ENCODE data around the gene CERK.

The CERK gene

DNA sequence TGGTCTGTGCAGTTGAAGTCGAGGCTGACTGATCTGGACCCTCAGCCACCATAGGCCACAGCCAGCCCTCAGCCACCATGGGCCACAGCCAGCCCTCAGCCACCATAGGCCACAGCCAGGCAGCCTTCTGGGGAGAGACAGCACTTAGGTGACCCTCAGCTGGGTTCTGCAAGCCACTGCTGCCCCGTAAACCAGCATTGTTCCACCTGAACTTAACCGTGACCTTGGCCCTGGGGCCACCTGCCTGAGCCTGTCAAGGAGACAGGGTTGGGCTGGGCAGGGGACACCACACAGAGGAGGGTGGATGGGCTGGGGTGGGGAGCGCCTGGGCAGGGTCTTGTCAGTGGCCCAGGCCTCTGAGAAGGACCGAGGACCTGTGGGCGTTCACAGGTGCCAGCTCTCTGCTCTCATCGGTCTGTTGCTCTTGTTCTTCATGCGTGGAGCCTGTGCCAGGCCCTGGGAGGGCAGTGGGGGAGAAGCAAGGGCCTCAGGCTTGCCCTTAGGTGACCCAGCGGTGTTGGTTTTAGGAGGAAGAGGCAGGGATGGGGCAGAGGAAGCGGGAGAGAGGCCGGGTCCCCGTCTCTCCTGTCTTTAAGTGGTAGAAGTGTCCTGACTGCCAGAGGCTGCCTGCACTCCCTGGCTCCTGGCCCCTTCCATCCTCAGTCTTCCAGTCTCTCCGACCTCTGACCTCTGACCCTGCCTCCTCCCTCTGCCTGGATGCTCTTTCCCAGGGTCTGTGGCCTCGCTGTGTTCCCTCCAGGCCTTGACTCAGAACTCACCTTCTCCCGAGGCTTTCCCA lies 81.0 kb downstream of the CERK start:
- WGBS (ENCODE audit: insufficient coverage, insufficient read length): no CpG with 5 or more reads among the region's 15 CpGs
- H3K27me3 ChIP-seq (ENCODE audit: control insufficient read depth, insufficient read depth, low read length): no peaks in the 10 kb centered on the region
- H3K36me3 ChIP-seq (ENCODE audit: control insufficient read depth, insufficient read depth, low read length): no peaks in the 10 kb centered on the region
- H3K4me1 ChIP-seq (ENCODE audit: control insufficient read depth, insufficient read depth, low read length): no peaks in the 10 kb centered on the region; the same call in 1 of the 2 replicates
- H3K9me3 ChIP-seq (ENCODE audit: control insufficient read depth, insufficient read depth, low read length): no peaks in the 10 kb centered on the region
- no peak overlapping the region for H3K27ac ChIP-seq (ENCODE audit: low read length)
- DNase-seq (ENCODE audit: low read depth, low spot score): no peak
- no peak overlapping the region for H3K4me3 ChIP-seq (ENCODE audit: low read length)

DNA sequence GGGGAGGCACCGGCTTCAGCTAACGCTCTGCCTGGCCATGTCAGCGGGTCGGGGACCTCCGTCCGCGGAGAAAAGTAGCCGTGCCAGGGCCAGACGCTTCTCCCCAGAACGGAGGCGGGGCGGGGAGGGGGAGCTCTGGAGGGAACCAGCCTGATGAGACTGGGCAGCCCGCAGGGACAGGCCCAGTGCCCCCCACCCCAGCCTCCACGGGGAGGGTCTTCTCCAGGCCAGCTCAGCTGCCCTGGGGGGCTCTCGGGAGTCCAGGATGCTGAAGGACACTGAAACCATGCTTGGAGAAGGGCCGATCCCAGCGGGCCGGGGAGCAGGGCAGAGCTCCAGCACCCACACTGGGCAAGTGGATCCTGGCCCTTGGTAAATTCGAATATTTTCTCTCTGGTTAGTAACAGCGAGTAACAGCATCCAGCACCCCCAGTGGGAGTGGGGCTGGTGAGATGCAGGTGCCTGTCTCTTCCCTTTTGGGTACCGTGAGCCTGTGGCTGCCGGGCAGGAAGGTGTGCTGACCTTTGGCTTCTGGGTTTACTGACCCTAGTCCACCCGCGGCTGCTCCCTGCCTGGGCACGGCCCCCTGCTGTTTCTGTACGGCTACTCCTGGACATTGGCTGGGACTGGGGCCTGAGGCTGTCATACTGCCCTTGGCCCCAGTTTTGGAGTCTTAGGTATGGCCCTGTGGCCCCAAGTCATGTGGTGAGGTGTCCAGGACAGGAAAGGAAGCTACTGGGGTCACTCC lies 82.0 kb downstream of the CERK start:
- H3K36me3 ChIP-seq (ENCODE audit: control insufficient read depth, insufficient read depth, low read length): no peaks in the 10 kb centered on the region
- H3K9me3 ChIP-seq (ENCODE audit: control insufficient read depth, insufficient read depth, low read length): no peaks in the 10 kb centered on the region
- H3K27me3 ChIP-seq (ENCODE audit: control insufficient read depth, insufficient read depth, low read length): no peaks in the 10 kb centered on the region
- no peak overlapping the region for H3K4me3 ChIP-seq (ENCODE audit: low read length)
- H3K27ac ChIP-seq (ENCODE audit: low read length): no peak overlapping the region
- DNase-seq (ENCODE audit: low read depth, low spot score): no peak
- no peaks in the 10 kb centered on the region; the same call in 1 of the 2 replicates for H3K4me1 ChIP-seq (ENCODE audit: control insufficient read depth, insufficient read depth, low read length)
- no CpG with 5 or more reads among the region's 26 CpGs for WGBS (ENCODE audit: insufficient coverage, insufficient read length)

DNA sequence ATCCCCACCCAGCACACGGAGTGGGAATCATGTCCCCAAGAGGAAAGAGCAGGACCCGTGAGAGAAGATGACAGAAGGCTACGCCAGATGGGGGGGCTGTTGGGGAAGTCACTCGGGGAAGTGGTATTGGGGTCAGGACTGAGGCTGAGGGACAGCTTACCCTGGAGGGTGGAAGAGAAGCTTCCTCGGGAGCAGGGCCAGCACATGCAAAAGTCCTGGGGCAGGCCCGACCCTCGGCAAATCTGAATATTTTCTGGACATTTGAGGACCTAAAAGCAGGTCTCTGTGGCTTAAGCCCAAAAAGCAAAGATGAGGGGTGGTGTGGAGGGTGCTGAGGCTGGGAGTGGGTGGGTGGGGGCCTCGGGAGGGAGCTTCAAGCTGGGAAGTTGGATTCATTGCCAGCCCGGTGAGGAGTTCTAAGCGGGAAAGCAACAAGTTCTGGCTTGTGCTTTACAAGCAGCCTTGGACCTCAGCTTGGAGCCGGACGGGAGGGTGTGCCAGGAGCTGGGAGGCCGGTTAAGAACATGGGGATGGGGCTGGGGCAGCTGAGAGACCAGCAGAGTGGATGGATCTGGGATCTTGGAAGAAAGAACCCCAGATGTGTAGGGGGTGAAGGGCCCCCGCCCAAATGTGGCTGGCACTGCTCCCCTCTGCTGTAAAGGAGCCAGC lies 83.0 kb downstream of the CERK start:
- no peaks in the 10 kb centered on the region for H3K36me3 ChIP-seq (ENCODE audit: control insufficient read depth, insufficient read depth, low read length)
- no peaks in the 10 kb centered on the region for H3K27me3 ChIP-seq (ENCODE audit: control insufficient read depth, insufficient read depth, low read length)
- no CpG with 5 or more reads among the region's 14 CpGs for WGBS (ENCODE audit: insufficient coverage, insufficient read length)
- H3K27ac ChIP-seq (ENCODE audit: low read length): no peak overlapping the region
- no peak overlapping the region for H3K4me3 ChIP-seq (ENCODE audit: low read length)
- no peaks in the 10 kb centered on the region for H3K9me3 ChIP-seq (ENCODE audit: control insufficient read depth, insufficient read depth, low read length)
- no peaks in the 10 kb centered on the region; the same call in 1 of the 2 replicates for H3K4me1 ChIP-seq (ENCODE audit: control insufficient read depth, insufficient read depth, low read length)
- DNase-seq (ENCODE audit: low read depth, low spot score): no peak

DNA sequence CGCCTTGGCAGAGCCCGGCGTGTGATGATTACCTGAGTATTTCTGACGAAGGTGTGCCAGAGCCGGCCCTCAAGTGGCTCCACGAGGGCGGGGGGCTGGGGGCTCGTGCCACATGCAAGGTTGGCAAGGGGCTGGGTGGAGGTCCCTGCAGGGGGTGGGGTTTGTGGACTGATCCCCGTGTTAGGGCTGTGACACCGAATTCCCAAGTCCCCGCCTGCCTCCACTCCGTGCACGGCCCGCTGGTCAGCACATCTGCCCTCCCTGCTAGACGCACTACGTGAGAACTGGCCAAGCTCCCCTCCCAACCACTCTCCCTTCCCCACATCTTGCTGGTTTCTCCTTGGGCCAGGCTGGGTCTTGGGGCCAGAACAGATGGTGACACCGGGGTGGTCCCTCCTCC lies 83.6 kb downstream of the CERK start:
- no peak for DNase-seq (ENCODE audit: low read depth, low spot score)
- Histone ChIP-seq H3K27ac (ENCODE audit: low read length) (no peak overlapping the region), H3K9me3 (ENCODE audit: control insufficient read depth, insufficient read depth, low read length) (no peaks in the 10 kb centered on the region), H3K4me3 (ENCODE audit: low read length) (no peak overlapping the region), H3K4me1 (ENCODE audit: control insufficient read depth, insufficient read depth, low read length) (no peaks in the 10 kb centered on the region; the same call in 1 of the 2 replicates), H3K36me3 (ENCODE audit: control insufficient read depth, insufficient read depth, low read length) (no peaks in the 10 kb centered on the region), H3K27me3 (ENCODE audit: control insufficient read depth, insufficient read depth, low read length) (no peaks in the 10 kb centered on the region)
- WGBS (ENCODE audit: insufficient coverage, insufficient read length): no CpG with 5 or more reads among the region's 17 CpGs

DNA sequence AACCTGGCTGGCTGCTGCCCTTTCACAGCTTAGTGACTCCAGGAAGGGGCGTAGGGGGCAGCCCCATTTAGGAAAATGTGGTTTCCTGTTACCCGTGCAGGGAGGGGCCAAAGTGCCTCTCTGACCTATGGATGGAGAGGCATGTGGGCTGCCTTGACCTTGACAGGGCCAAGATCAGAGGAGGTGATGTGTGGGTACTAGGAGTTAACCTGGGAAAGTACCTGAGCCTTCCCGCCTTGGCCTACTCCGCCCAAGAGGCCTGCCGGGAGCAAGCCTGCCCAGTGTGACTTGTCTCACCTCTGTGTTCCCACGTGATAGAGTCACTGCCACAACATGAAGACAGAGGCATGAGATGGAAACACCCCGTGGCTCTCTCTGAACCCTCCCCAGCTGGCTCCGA lies 84.5 kb downstream of the CERK start:
- Histone ChIP-seq H3K4me1 (ENCODE audit: control insufficient read depth, insufficient read depth, low read length) (no peaks in the 10 kb centered on the region; the same call in 1 of the 2 replicates), H3K27me3 (ENCODE audit: control insufficient read depth, insufficient read depth, low read length) (no peaks in the 10 kb centered on the region), H3K27ac (ENCODE audit: low read length) (no peak overlapping the region), H3K9me3 (ENCODE audit: control insufficient read depth, insufficient read depth, low read length) (no peaks in the 10 kb centered on the region), H3K4me3 (ENCODE audit: low read length) (no peak overlapping the region), H3K36me3 (ENCODE audit: control insufficient read depth, insufficient read depth, low read length) (no peaks in the 10 kb centered on the region)
- DNase-seq (ENCODE audit: low read depth, low spot score): no peak
- WGBS (ENCODE audit: insufficient coverage, insufficient read length): no CpG with 5 or more reads among the region's 8 CpGs

DNA sequence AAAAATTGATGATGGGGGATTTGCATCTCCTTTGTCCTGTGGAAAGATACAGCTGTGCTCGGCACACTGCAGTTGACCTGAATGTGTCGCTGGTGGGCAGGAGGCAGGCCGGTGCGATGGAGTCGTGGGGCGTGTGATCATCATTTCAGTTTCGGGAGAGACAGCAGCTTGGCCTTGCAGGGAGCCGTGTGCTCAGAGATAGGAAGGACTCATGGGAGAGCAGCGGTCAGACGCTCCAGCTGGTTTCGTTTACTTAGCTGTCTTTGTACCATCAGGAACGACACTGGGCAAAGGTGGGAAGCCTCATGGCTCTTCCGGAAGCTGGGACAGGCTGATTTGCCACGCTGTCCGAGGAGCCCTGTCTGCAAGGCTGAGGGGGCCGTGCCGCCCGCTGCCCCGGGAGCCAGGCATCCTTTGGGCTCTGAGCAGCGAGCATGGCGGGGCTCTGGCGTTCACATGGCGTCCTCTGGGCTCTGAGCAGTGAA lies 85.2 kb downstream of the CERK start:
- WGBS (ENCODE audit: insufficient coverage, insufficient read length): no CpG with 5 or more reads among the region's 23 CpGs
- H3K4me3 ChIP-seq (ENCODE audit: low read length): no peak overlapping the region
- no peaks in the 10 kb centered on the region for H3K36me3 ChIP-seq (ENCODE audit: control insufficient read depth, insufficient read depth, low read length)
- no peaks in the 10 kb centered on the region for H3K27me3 ChIP-seq (ENCODE audit: control insufficient read depth, insufficient read depth, low read length)
- no peak for DNase-seq (ENCODE audit: low read depth, low spot score)
- no peak overlapping the region for H3K27ac ChIP-seq (ENCODE audit: low read length)
- H3K9me3 ChIP-seq (ENCODE audit: control insufficient read depth, insufficient read depth, low read length): no peaks in the 10 kb centered on the region
- H3K4me1 ChIP-seq (ENCODE audit: control insufficient read depth, insufficient read depth, low read length): no peaks in the 10 kb centered on the region; the same call in 1 of the 2 replicates

DNA sequence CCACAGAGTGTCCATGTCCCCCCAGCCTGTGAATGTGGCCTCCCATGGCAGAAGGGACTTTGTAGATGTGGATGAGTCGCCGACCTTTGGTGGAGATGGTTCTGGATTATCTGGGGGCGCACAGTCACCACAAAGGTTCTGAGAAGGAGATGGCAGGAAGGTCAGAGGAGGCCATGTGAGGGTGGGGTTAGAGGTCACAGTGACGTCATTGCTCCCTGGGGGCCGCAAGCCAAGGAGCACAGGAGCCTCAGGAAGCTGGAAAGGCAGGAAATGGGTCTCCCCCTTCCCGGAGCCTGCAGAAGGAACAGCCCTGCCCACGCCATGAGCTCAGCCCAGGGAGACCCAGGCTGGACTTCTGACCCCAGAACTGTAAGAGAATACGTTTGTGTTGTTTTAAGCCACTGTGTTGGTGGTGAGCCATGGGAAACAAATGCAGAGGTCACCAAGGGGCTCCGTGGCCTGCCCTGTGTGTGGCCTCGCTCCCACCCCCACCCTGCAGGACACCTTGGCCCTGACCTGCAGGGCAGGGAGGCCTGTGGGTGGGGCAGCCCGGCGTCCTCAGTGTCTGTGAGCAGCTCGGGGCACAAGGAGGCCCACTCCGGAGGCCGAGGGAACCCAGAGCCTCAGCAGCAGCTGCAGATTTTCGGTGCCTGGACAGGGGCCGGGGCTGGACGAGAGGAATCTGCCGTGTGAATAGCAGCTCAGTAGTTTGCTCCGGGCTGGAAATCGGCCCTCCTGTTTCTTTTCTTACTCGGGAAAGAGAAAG lies 85.8 kb downstream of the CERK start:
- Histone ChIP-seq H3K4me3 (ENCODE audit: low read length) (no peak overlapping the region), H3K27me3 (ENCODE audit: control insufficient read depth, insufficient read depth, low read length) (no peaks in the 10 kb centered on the region), H3K9me3 (ENCODE audit: control insufficient read depth, insufficient read depth, low read length) (no peaks in the 10 kb centered on the region), H3K4me1 (ENCODE audit: control insufficient read depth, insufficient read depth, low read length) (no peaks in the 10 kb centered on the region; the same call in 1 of the 2 replicates), H3K36me3 (ENCODE audit: control insufficient read depth, insufficient read depth, low read length) (no peaks in the 10 kb centered on the region), H3K27ac (ENCODE audit: low read length) (no peak overlapping the region)
- WGBS (ENCODE audit: insufficient coverage, insufficient read length): no CpG with 5 or more reads among the region's 22 CpGs
- DNase-seq (ENCODE audit: low read depth, low spot score): no peak

DNA sequence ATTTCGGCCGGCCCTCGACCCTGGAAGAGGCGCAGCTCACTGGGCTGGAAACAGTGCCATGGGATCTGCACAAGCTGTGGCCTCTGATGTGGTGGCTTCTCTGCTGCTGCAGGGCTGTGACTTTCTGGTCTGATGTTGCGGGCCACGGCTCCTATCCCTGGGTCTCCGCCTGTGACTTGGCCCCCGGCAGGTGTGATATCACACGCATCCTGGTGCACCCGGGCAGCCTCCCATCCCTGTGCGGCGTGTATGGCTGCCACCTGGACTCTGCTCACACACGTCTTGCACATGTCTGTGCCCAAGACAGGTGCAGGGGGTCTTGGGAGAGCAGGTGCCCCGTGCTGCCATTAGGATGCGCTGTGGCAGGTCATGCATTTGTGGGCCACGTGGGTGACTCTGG lies 86.7 kb downstream of the CERK start:
- no peak overlapping the region for H3K4me3 ChIP-seq (ENCODE audit: low read length)
- no CpG with 5 or more reads among the region's 16 CpGs for WGBS (ENCODE audit: insufficient coverage, insufficient read length)
- H3K4me1 ChIP-seq (ENCODE audit: control insufficient read depth, insufficient read depth, low read length): no peaks in the 10 kb centered on the region; the same call in 1 of the 2 replicates
- H3K27me3 ChIP-seq (ENCODE audit: control insufficient read depth, insufficient read depth, low read length): no peaks in the 10 kb centered on the region
- H3K27ac ChIP-seq (ENCODE audit: low read length): no peak overlapping the region
- no peaks in the 10 kb centered on the region for H3K9me3 ChIP-seq (ENCODE audit: control insufficient read depth, insufficient read depth, low read length)
- H3K36me3 ChIP-seq (ENCODE audit: control insufficient read depth, insufficient read depth, low read length): no peaks in the 10 kb centered on the region
- no peak for DNase-seq (ENCODE audit: low read depth, low spot score)

DNA sequence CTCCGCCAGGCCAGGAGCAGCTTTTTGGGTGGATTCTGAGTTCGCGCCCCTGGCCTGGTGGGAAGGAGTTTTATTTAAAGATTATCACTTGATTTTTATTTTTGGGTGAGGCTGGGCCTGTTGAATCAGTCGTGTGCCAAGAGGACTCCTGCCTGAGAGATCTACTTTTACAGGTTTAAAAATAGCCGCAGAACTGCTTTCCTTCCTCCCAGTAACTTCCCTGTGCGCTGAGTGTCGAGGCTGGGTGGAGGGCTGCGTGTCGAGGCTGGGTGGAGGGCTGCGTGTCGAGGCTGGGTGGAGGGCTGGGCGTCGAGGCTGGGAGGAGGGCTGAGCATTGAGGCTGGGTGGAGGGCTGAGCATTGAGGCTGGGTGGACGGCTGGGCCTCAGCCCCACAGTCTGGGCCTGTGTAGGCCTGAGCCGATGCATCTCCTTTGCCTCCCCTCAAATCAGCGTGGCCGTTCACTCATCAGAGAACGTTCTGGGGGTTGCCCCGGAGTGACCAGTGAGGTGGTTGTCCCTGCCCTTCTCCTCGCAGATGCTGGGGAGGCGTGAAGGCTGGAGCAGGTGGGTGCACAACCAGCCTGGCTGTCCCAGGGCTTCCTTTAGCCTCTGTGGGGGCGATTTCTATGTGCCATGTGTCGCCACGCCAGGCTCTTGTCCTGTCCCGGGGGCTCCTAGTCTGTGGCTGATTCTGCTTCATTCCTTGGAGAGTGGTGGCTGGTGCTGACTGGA lies 87.8 kb downstream of the CERK start:
- H3K36me3 ChIP-seq (ENCODE audit: control insufficient read depth, insufficient read depth, low read length): no peaks in the 10 kb centered on the region

More for the DNA sequence above, 87.8 kb downstream of the CERK start:
- Histone ChIP-seq H3K27ac (ENCODE audit: low read length) (no peak overlapping the region), H3K4me3 (ENCODE audit: low read length) (no peak overlapping the region), H3K27me3 (ENCODE audit: control insufficient read depth, insufficient read depth, low read length) (no peaks in the 10 kb centered on the region), H3K9me3 (ENCODE audit: control insufficient read depth, insufficient read depth, low read length) (no peaks in the 10 kb centered on the region), H3K4me1 (ENCODE audit: control insufficient read depth, insufficient read depth, low read length) (no peaks in the 10 kb centered on the region; the same call in 1 of the 2 replicates)
- no peak for DNase-seq (ENCODE audit: low read depth, low spot score)
- no CpG with 5 or more reads among the region's 25 CpGs for WGBS (ENCODE audit: insufficient coverage, insufficient read length)

All from iPS DF 6.9 (cell line).